HG02938 (cell line): Measurements from ENCODE around the gene TMEM43.
A peak's percentile ranks its signal among the peaks of the same experiment; 100 is the strongest.

Experiments
- ATAC-seq: cut with Tn5 transposase; IDR thresholded peaks from one replicate; pipeline ENCODE4 v1.9.1; 2021; ENCODE audit warnings: mild to moderate bottlenecking, moderate library complexity; ENCODE audit not compliant: unreplicated experiment

TMEM43 gene

DNA sequence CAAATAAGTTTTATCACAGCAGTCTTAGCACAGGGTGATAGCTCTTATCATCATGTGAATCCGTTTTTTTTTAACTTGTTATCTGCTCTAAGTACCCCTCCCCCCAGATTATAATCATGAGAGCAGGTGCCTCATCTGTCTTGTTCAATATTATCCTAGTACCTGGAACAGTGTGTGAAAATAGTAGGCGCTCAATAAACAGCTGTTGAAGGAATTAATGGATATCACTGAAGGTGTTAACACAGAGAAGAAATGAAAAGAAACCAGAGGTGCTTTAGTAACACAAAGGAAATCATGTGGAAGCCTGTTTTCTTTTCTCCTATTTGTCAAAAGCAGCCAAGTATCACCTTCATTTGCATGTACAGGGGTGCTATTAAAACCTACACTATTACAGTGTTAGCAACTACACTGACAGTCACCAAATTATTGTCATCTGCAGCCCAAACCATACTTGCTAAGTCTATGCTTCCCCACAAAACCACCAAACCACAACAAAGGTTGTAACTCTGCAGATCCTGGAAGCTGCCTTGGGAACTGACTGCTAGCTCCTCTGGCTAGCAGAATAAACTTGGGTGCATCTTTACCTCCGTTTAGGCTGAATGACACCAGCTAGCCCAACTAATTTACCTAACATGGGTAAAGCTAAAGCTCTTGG, 50.7 kb downstream of the TMEM43 start:
- no peak for ATAC-seq

DNA sequence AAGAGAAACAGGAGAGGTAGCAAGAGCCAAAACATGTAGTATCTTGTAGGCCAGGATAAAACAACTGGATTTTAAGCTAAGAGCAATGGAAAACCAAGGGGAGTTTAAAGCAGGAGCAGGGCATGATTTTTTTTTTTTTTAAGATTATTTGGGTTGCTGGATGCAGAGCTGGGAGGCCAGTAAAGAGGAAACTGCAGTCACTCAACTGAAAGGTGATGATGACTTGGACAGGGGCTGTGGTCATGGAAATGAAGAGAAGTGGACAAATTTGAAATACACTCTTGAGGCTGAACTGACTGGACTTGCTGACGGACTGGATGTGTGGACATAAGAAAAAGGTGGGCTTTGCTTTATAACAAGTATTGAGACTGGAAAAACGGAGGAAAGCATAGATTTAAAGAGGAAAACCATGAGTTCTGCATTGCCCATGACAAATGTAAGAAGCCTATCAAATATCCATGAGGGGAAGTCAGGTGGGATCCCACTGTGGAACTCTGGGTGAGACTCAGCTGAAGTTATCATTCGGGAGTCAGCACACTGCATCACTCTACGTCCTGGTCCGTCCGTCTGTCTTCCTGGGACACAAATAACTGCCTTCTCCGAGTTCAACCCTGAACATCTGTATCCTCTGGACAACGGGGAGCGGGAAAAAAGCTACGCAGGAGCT, 52.9 kb downstream of the TMEM43 start:
- ATAC-seq = peak; percentile 11

DNA sequence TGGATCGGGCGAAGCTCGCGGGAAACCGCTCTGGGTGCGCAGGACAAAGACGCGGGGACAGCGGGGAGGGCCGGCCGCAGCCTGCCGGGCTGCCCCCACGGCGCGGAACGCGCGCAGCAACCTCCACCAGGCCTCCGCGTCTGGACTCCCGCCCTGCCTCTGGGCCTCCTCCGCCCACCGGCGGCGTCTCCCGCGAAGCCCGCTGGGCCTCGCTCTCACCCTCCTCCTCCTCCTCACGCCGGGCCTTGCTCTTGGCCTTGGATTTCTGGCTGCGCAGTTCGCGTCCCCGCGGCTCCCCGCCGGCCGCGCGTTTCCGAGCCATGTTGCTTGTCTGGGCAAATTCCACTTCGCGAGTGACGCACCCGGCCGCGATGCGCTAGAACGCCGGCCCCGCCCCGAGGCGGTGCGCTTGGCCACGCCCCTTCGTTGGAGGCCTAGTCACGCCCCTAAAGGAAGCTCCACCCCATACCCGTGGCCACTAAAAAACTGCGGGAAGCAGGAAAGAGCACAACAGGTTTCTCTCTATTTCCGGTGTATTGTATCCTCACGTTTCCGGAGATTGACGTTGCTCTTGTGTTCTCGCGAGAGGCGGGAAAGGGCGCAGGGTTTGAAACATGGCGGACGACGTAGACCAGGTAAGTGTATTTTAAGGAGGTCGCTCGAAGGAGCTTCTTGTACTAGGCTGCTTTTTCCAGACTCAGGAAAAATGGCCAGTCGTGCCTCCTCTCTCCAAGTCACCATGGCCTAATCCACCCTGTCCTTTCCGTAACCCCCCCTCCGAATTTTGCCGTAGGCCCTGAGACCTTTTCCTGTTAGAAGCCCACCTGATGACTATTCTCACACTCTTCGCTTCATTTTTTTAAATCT, 53.6 kb downstream of the TMEM43 start, which contains the start of the genes LSM3 and XPC:
Gene LSM3, plus strand, starts transcription at position 571 of the 867 bp plus-strand sequence. Its CDS starts 44 bp downstream, at position 615.
Gene XPC, minus strand, starts transcription at position 355 of the 867 bp plus-strand sequence. Its CDS starts 33 bp downstream, at position 322.
- peak; percentile 94 for ATAC-seq

DNA sequence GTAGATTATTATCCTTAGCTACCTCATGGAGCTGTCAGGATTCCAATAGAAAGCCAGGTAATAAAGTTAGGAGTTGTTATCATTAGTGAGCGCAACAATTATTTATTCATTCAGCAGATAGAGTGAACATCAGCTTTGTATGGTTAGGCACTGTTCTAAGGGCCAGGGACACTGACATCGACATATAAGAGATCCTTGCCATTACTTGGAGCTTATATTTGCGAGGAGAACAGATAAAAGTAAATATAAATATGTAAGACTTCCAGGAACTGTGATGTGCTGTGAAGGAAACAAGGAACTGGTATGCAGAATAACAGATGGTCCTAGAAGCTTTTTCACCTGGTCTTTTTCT, 54.2 kb downstream of the TMEM43 start:
- no peak for ATAC-seq

DNA sequence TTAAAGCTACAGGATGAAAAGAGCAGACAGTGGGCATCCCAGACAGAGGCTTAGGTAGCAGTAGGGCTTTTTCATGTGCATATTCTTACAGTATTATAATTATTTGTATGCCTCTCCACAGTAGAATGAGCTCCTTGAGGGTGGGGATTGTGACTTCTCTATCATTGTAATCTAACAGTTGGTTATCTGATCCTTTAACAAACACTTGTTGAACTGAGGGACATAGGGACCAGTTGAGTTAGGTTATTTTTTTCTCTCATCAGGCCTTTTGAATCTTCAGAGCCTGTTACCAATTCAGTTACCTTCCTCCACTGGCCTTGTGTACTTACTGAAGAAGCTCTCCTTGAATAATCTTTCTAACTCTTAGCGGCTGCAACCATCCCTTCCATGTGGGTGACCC, 54.9 kb downstream of the TMEM43 start:
- ATAC-seq = no peak

DNA sequence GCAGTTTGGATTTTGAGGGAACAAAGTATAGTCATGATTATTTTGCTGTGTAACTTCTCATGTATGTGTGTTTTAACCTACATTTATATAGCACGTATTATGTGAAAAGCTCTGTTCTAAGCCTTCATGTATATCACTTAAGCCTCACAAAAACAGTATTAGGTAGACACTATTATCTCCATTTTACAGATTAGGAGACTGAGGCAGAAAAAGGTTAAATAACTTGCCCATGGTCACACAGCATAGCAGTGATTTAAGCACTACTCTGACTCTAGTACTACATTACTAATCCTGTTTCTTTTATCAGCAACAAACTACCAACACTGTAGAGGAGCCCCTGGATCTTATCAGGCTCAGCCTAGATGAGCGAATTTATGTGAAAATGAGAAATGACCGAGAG, 56.4 kb downstream of the TMEM43 start:
- ATAC-seq = no peak

DNA sequence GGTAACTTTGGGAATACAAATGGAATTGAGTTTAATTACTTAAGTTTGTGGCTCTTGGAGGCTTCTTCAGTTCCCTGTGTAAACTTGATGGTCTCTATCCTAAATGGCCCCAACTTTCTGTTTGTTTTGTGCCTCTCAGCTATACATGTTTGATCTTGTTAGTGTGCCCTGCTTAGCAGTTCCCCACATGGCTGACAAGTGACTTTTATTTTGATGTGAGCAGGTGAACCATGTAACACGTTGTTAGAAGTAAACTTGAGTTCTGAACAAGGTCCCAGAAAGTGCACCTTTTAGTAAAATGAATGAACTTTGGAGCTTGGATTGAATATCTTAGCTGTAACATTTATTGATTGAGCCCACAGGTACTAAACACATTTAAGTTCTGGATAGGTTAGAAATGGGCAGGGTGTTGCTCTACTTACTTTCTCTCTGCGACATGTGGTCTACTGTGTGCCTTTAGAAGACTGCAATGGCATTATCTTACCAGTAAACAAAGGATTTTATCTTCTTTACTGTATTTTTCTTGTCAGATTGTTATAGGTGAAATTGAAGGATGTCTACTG, 58.2 kb downstream of the TMEM43 start:
- no peak for ATAC-seq

DNA sequence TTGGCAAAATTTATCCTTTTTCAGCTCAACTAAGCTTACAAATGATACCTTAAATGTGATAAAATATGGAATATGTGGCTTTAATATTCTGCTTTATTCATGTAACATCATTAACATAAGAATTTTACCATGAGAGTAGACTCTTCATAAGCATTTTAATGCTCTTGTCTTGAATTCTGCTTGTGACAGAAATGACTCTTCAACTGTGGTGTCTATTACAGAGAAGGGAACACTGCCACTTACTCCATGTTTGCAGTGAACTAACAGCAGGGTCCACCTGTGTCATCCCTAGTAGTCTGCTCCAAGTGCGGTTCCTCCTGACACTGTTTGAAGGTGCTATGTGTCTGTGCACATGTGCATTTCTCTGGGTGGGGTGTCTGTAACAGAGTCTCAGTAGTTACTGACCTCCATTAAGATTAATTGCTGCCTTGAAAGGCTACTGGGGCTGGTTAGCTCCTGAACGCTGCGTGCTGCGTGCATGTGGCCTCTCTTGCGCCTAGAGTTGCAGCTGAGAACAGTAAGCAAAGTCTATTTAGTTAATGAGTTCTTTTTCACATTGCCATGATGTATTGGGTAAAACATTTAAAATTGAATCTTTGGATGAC, 62.1 kb downstream of the TMEM43 start:
- no peak for ATAC-seq

DNA sequence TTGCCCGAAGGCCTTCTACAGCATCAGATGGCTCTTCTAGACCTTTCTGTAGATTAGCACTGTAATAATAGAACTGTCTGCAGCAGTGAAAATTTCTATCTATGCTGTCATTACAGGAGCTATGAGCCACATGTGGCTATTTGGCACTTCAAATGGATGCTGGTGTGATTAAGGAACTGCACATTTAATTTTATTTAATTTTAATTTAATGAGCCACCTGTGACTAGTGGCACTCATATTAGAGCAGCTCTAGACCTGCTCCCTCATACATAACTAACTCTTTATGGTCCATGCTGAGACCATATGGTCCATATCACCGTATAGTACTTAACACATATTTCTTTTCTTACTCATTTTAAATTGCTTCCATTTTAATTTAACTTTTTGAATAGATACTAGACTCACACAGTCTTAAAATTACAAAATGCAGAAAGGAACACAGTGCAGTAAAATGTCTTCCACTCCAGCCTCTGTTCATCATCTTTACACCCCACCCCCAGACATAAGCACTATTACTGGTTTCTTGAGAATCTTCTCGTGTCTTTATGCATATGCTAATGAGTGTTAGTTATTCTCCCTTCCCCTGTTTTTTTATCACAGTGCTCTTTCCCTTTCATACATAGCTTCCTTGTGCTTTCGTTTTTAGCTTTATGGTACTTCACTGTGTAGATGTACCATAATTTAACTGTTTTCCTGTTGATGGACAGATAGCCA, 63.3 kb downstream of the TMEM43 start:
- no peak for ATAC-seq
